ENCODE results near the gene CCL2.

The CCL2 gene

DNA sequence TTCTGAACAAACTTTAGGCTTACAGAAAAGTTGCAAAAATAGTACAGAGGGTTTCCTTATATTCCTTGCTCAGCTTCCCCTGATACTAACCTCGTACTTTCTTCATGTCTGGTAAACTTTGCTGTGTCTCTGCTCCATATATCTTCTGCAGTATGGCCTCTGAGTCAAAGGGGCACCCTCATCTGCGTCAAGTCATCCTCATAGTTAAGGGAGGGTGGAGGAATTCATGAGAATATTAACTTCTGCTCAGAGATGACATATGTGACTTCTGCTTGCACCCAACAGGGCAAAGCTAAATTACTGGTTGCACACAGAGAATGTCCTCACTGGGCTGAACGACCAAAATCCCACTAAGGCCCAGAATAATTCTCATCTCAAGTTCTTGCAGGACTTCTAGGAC is 10.6 kb downstream of the CCL2 start:
- no peak for ATAC-seq
- TF ChIP-seq, protein P1, sequence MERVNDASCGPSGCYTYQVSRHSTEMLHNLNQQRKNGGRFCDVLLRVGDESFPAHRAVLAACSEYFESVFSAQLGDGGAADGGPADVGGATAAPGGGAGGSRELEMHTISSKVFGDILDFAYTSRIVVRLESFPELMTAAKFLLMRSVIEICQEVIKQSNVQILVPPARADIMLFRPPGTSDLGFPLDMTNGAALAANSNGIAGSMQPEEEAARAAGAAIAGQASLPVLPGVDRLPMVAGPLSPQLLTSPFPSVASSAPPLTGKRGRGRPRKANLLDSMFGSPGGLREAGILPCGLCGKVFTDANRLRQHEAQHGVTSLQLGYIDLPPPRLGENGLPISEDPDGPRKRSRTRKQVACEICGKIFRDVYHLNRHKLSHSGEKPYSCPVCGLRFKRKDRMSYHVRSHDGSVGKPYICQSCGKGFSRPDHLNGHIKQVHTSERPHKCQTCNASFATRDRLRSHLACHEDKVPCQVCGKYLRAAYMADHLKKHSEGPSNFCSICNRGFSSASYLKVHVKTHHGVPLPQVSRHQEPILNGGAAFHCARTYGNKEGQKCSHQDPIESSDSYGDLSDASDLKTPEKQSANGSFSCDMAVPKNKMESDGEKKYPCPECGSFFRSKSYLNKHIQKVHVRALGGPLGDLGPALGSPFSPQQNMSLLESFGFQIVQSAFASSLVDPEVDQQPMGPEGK (CRISPR knock-in tag; IDR thresholded peaks at IDR 0.05; ENCODE audit: borderline replicate concordance): no peak
- TF ChIP-seq PPARA (CRISPR knock-in tag; IDR thresholded peaks at IDR 0.05; ENCODE audit: borderline replicate concordance) (no peak), ZFP3 (CRISPR knock-in tag; IDR thresholded peaks at IDR 0.05) (no peak), ZNF70 (CRISPR knock-in tag; IDR thresholded peaks at IDR 0.05) (no peak), ESRRG (CRISPR knock-in tag; IDR thresholded peaks at IDR 0.05) (no peak), ISL1 (CRISPR knock-in tag; IDR thresholded peaks at IDR 0.05) (no peak), SNAI2 (CRISPR knock-in tag; IDR thresholded peaks at IDR 0.05) (no peak), TCF4 (CRISPR knock-in tag; IDR thresholded peaks at IDR 0.05; ENCODE audit: borderline replicate concordance) (no peak), RARB (CRISPR knock-in tag; IDR thresholded peaks at IDR 0.05) (no peak)

DNA sequence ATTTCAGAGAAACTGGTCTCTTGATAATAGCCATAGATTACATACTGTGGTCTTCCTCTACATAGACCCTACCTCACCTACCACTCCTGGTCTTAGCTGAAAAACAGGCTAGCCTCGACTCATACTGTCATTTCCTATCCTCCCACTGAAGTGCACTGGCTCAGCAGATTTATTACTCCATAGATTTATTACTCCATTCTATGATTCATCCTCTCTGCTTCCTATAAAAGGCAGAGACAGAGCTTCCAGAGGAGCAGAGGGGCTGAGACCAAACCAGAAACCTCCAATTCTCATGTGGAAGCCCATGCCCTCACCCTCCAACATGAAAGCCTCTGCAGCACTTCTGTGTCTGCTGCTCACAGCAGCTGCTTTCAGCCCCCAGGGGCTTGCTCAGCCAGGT is 14.9 kb downstream of the CCL2 start, which contains the start of gene CCL7:
Gene CCL7 (plus strand): TSS at position 253 of the 400 bp plus-strand sequence. CDS start 70 bp downstream, at position 323.
- peak; percentile 50; the same call in 2 of the 3 replicates for ATAC-seq
- TF ChIP-seq CSDC2 (CRISPR knock-in tag; IDR thresholded peaks at IDR 0.05) (no peak), ISL1 (CRISPR knock-in tag; IDR thresholded peaks at IDR 0.05) (no peak), GLIS3 (CRISPR knock-in tag; IDR thresholded peaks at IDR 0.05) (no peak), ZNF70 (CRISPR knock-in tag; IDR thresholded peaks at IDR 0.05) (no peak), SNAI2 (CRISPR knock-in tag; IDR thresholded peaks at IDR 0.05) (no peak), ESRRG (CRISPR knock-in tag; IDR thresholded peaks at IDR 0.05) (no peak), OSR1 (CRISPR knock-in tag; IDR thresholded peaks at IDR 0.05) (no peak), ZFP3 (CRISPR knock-in tag; IDR thresholded peaks at IDR 0.05) (no peak), RARB (CRISPR knock-in tag; IDR thresholded peaks at IDR 0.05) (no peak)
- TF ChIP-seq, protein P1 (CRISPR knock-in tag; IDR thresholded peaks at IDR 0.05; ENCODE audit: borderline replicate concordance): no peak
- TF ChIP-seq, protein P2, sequence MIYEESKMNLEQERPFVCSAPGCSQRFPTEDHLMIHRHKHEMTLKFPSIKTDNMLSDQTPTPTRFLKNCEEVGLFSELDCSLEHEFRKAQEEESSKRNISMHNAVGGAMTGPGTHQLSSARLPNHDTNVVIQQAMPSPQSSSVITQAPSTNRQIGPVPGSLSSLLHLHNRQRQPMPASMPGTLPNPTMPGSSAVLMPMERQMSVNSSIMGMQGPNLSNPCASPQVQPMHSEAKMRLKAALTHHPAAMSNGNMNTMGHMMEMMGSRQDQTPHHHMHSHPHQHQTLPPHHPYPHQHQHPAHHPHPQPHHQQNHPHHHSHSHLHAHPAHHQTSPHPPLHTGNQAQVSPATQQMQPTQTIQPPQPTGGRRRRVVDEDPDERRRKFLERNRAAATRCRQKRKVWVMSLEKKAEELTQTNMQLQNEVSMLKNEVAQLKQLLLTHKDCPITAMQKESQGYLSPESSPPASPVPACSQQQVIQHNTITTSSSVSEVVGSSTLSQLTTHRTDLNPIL (CRISPR knock-in tag; IDR thresholded peaks at IDR 0.05; ENCODE audit: low read depth): no peak
- TF ChIP-seq, protein P3, sequence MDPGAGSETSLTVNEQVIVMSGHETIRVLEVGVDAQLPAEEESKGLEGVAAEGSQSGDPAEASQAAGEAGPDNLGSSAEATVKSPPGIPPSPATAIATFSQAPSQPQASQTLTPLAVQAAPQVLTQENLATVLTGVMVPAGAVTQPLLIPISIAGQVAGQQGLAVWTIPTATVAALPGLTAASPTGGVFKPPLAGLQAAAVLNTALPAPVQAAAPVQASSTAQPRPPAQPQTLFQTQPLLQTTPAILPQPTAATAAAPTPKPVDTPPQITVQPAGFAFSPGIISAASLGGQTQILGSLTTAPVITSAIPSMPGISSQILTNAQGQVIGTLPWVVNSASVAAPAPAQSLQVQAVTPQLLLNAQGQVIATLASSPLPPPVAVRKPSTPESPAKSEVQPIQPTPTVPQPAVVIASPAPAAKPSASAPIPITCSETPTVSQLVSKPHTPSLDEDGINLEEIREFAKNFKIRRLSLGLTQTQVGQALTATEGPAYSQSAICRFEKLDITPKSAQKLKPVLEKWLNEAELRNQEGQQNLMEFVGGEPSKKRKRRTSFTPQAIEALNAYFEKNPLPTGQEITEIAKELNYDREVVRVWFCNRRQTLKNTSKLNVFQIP (CRISPR knock-in tag; IDR thresholded peaks at IDR 0.05; ENCODE audit: borderline replicate concordance, low read depth): no peak

DNA sequence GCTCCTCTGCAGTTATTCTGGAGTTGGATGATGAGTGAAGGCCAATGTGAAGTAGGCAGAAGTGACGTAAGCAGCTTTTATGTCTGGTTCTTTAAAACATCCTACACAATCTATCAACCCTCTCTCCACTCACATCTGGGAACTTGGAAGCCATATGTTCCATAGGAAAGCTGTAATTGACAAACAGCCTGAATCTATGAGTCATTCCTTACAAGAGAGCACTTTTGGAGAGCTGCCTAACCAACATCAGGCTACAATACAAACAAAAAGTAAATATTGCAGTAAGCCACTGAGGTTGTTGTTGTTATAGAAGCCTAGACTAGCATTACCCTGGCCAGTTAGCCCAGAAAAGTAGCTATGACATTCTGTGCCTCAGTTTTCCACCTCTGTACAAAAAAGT is 20.8 kb downstream of the CCL2 start:
- TF ChIP-seq ESRRG (CRISPR knock-in tag; IDR thresholded peaks at IDR 0.05) (no peak), ZFP3 (CRISPR knock-in tag; IDR thresholded peaks at IDR 0.05) (no peak), TOX (CRISPR knock-in tag; IDR thresholded peaks at IDR 0.05; ENCODE audit: borderline replicate concordance) (no peak), PPARA (CRISPR knock-in tag; IDR thresholded peaks at IDR 0.05; ENCODE audit: borderline replicate concordance) (no peak), GLIS3 (CRISPR knock-in tag; IDR thresholded peaks at IDR 0.05) (no peak), ZNF565 (CRISPR knock-in tag; conservative IDR thresholded peaks at IDR 0.05; ENCODE audit: low read depth) (no peak), ZC3H10 (CRISPR knock-in tag; IDR thresholded peaks at IDR 0.05) (no peak), CSDC2 (CRISPR knock-in tag; IDR thresholded peaks at IDR 0.05) (no peak), OSR1 (CRISPR knock-in tag; IDR thresholded peaks at IDR 0.05) (no peak), BACH2 (CRISPR knock-in tag; IDR thresholded peaks at IDR 0.05; ENCODE audit: borderline replicate concordance) (no peak), RARB (CRISPR knock-in tag; IDR thresholded peaks at IDR 0.05) (no peak), ZFP30 (CRISPR knock-in tag; IDR thresholded peaks at IDR 0.05) (no peak)
- TF ChIP-seq, protein P1 (CRISPR knock-in tag; IDR thresholded peaks at IDR 0.05; ENCODE audit: borderline replicate concordance): no peak
- TF ChIP-seq, protein P2 (CRISPR knock-in tag; IDR thresholded peaks at IDR 0.05; ENCODE audit: low read depth): no peak
- TF ChIP-seq, protein P4, sequence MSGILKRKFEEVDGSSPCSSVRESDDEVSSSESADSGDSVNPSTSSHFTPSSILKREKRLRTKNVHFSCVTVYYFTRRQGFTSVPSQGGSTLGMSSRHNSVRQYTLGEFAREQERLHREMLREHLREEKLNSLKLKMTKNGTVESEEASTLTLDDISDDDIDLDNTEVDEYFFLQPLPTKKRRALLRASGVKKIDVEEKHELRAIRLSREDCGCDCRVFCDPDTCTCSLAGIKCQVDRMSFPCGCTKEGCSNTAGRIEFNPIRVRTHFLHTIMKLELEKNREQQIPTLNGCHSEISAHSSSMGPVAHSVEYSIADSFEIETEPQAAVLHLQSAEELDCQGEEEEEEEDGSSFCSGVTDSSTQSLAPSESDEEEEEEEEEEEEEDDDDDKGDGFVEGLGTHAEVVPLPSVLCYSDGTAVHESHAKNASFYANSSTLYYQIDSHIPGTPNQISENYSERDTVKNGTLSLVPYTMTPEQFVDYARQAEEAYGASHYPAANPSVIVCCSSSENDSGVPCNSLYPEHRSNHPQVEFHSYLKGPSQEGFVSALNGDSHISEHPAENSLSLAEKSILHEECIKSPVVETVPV (CRISPR knock-in tag; IDR thresholded peaks at IDR 0.05): no peak
- TF ChIP-seq, protein P3 (CRISPR knock-in tag; IDR thresholded peaks at IDR 0.05; ENCODE audit: borderline replicate concordance, low read depth): no peak
- ATAC-seq: peak; percentile 84

Measured in SK-N-SH treated with all-trans-retinoic acid at 6 μM for 48 hours (cell line).